ENCODE measurements around the gene ZNF618.
A peak's percentile ranks its signal among the peaks of the same experiment; 100 is the strongest.

ZNF618 gene

GRCh38 chr9:114033397-114034103 is 157.4 kb downstream of the ZNF618 start:
- ChIA-PET CTCF (interaction anchor here (0.8 to 3.2 kb wide), 11 partner anchors 9 to 352 kb away, joined by 3 to 11 read pairs (median 5); no protein-coding TSS in a partner anchor), POLR2A (no interaction called here)
- no peak overlapping the region for H3K4me3 ChIP-seq (ENCODE audit: low read depth, low read length)
- TF ChIP-seq, protein P1, sequence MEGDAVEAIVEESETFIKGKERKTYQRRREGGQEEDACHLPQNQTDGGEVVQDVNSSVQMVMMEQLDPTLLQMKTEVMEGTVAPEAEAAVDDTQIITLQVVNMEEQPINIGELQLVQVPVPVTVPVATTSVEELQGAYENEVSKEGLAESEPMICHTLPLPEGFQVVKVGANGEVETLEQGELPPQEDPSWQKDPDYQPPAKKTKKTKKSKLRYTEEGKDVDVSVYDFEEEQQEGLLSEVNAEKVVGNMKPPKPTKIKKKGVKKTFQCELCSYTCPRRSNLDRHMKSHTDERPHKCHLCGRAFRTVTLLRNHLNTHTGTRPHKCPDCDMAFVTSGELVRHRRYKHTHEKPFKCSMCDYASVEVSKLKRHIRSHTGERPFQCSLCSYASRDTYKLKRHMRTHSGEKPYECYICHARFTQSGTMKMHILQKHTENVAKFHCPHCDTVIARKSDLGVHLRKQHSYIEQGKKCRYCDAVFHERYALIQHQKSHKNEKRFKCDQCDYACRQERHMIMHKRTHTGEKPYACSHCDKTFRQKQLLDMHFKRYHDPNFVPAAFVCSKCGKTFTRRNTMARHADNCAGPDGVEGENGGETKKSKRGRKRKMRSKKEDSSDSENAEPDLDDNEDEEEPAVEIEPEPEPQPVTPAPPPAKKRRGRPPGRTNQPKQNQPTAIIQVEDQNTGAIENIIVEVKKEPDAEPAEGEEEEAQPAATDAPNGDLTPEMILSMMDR (IDR thresholded peaks at IDR 0.05; ENCODE audit: insufficient read depth, low read length, missing control alignments), result peak; percentile 62
- no peak for DNase-seq (ENCODE audit: low read depth, low spot score)

DNA sequence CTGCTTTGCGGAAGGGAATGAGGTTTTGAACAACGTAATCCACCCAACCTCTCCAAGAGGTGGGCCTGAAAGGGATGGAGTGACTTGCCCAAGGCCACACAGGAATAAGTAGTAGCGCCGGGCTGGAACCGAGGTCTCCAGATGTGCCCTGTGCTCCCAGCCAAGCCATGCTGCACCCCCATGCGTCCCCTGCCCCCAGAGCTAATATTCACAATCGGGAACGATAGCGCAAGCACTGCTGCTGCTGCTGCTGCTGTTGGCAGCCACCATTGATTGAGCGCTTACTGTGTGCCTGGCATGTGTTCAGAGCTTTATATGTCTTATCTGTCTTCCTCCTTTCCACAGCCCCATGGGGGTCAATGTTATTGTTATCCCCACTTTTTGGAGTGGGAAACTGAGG is 158.1 kb downstream of the ZNF618 start:
- POLR2A ChIA-PET, result no interaction called here
- no peak for DNase-seq (ENCODE audit: low read depth, low spot score)
- CTCF ChIA-PET, result interaction anchor here (0.8 to 3.2 kb wide), 6 partner anchors 9 to 352 kb away, joined by 3 to 11 read pairs (median 6); no protein-coding TSS in a partner anchor
- TF ChIP-seq, protein P1 (IDR thresholded peaks at IDR 0.05; ENCODE audit: insufficient read depth, low read length, missing control alignments), result no peak
- no peak overlapping the region for H3K4me3 ChIP-seq (ENCODE audit: low read depth, low read length)

DNA sequence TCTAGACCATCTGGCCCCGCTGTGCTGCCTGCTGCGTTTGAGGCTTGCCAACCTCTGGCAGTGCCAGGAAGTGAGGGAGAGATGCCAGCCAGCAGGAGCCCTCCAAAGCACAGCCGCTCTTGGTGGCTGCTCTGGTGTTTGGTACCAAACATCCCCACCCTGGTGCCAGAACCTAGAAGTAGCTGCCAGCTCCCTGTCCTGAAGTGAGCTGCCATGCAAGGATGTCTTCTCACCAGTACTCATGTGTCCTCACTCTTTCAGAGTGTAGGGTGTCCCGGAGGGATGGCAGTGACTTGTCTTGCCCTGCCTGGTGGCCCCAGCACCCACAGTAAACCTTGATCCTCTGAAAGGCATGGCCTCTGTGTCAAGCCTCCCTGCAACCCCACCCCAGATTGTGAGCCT is 158.6 kb downstream of the ZNF618 start:
- TF ChIP-seq, protein P1 (IDR thresholded peaks at IDR 0.05; ENCODE audit: insufficient read depth, low read length, missing control alignments), result no peak
- POLR2A ChIA-PET, result no interaction called here
- CTCF ChIA-PET, result interaction anchor here (2.0 to 2.7 kb wide), 3 partner anchors 10 to 224 kb away, joined by 4 to 9 read pairs (median 6); no protein-coding TSS in a partner anchor
- DNase-seq (ENCODE audit: low read depth, low spot score), result no peak
- no peak overlapping the region for H3K4me3 ChIP-seq (ENCODE audit: low read depth, low read length)

- TF ChIP-seq, protein P1 (IDR thresholded peaks at IDR 0.05; ENCODE audit: insufficient read depth, low read length, missing control alignments), result no peak
- ChIA-PET CTCF (interaction anchor here (0.9 to 2.9 kb wide), 4 partner anchors 10 to 228 kb away, joined by 3 to 11 read pairs (median 6); no protein-coding TSS in a partner anchor), POLR2A (no interaction called here)
- no peak for DNase-seq (ENCODE audit: low read depth, low spot score)
- no peak overlapping the region for H3K4me3 ChIP-seq (ENCODE audit: low read depth, low read length)
These were observed 159.2 kb downstream of the ZNF618 start for GRCh38 chr9:114035221-114035844.

DNA sequence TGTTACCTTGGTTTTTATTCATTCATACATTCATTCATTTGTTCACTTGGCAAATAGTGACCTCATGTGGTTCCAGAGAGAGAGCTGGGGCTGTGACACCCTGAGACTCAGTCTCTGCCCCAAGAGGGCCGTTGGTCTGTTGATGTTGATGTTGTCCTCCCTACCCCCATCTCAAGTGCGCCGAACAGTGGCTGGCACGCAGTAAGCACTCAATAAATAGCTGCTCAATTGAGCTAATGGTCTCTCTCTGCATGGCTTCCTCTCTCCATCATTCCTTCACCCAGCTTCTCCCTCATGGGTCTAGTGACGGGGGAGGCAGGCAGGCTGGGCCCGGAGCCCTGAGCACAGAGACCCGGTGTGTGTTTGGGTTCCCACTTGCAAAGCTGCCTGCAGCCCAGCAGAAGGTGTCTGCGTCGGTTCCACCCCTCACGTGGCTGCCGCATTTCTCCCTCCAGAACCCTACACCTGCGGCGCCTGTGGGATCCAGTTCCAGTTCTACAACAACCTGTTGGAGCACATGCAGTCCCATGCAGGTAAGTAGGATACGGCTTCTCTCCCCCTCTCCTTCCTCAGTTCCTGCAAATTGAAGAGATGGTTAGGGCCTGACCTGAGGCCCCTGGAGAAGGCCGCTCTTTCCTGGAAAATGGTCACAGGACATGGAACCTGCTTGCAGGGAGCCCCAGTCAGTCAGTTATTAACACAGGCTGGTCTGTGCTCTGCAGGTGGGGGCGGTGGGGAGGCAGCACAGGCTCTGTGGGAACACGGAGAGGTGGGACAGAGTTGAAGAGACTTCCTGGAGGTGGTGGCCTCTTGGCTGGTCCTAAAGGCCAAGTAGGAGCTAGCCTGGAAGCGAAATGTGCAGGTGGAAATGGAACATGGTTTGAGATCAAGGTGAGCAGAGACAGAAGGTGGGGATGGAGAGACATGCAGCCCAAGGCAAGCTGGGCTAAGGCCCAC is 160.0 kb downstream of the ZNF618 start:
- TF ChIP-seq, protein P1 (IDR thresholded peaks at IDR 0.05; ENCODE audit: insufficient read depth, low read length, missing control alignments), result no peak
- POLR2A ChIA-PET, result no interaction called here

More for the DNA sequence above, 160.0 kb downstream of the ZNF618 start:
- no peak overlapping the region for H3K4me3 ChIP-seq (ENCODE audit: low read depth, low read length)
- no peak for DNase-seq (ENCODE audit: low read depth, low spot score)
- CTCF ChIA-PET, result interaction anchor here (0.9 to 2.9 kb wide), 4 partner anchors 11 to 228 kb away, joined by 3 to 11 read pairs (median 4); no protein-coding TSS in a partner anchor
